GM12878 (cell line): Measurements from ENCODE around the gene FBXL19. TPM values are rescaled to one million over a fixed set of nuclear protein-coding genes. Genes with fewer than 3 reads are reported as not detected.
A peak's percentile ranks its signal among the peaks of the same experiment; 100 is the strongest.

Source experiments
- ATAC-seq: fragments of 200-7000 bp; cut with Tn5 transposase; 3 replicates; pipeline ENCODE4 v1.9.1; 2020; ENCODE audit warnings: mild to moderate bottlenecking, moderate library complexity
- BruUV-seq: library from RNA; stranded (reverse); fragments of 400-500 nt; replicated peaks from 2 replicates; lab custom pipeline; 2021; lab: Mats Ljungman, UMichigan
- CTCF ChIA-PET: fragments of 300-600 bp; sonication (Branson Sonifier 250); formaldehyde crosslinking; extraction: SDS; loops from one replicate; lab custom pipeline; 2021; ENCODE audit warnings: inconsistent platforms; lab: Yijun Ruan, JAX
- POLR2A ChIA-PET: fragments of 350-600 bp; formaldehyde crosslinking; extraction: SDS; loops from one replicate; lab custom pipeline; 2021; ENCODE audit warnings: inconsistent platforms; lab: Charles Lee
- RAD21 ChIA-PET: fragments of 300-600 bp; sonication (Branson Sonifier 250); formaldehyde crosslinking; loops from one replicate; lab custom pipeline; 2023; ENCODE audit warnings: antibody characterized with exemption; ENCODE audit not compliant: unreplicated experiment; lab: Charles Lee
- SMC1A ChIA-PET: fragments of 300-600 bp; sonication (Branson Sonifier 250); formaldehyde crosslinking; loops from one replicate; lab custom pipeline; 2023; ENCODE audit not compliant: unreplicated experiment, uncharacterized antibody; lab: Charles Lee
- DNase-seq: peaks from one replicate; pipeline ENCODE4 v3.0.0-alpha.2; 2011; ENCODE audit warnings: low read depth, low spot score
- FAIRE-seq: peaks from 3 replicates; lab custom pipeline; 2011; peaks lifted over from hg19 to GRCh38; lab: Jason Lieb, UNC
- H2AFZ ChIP-seq: 2 replicates; pipeline ENCODE4 v1.6.0; 2011; ENCODE audit warnings: low read depth, low read length, control low read depth; ENCODE audit not compliant: control insufficient read depth
- H3K27ac ChIP-seq: 2 replicates; pipeline ENCODE4 v1.5.1; 2011; ENCODE audit warnings: control low read depth; ENCODE audit not compliant: control insufficient read depth, insufficient read depth
- H3K27me3 ChIP-seq, 2 experiments: replicated peaks in 1 of 2; 2 replicates each; pipeline versions ENCODE4 v1.6.0 to v1.6.1; 2011; ENCODE audit warnings: low read length in 1 of 2; ENCODE audit not compliant: control insufficient read depth in 2 of 2, insufficient read depth in 2 of 2
- H3K36me3 ChIP-seq, 2 experiments: 2 replicates each; pipeline ENCODE4 v1.5.1; 2011; ENCODE audit warnings: low read length in 1 of 2; ENCODE audit not compliant: control insufficient read depth in 2 of 2, insufficient read depth in 2 of 2
- H3K4me1 ChIP-seq: 2 replicates; pipeline ENCODE4 v1.6.1; 2011; ENCODE audit warnings: mild to moderate bottlenecking, low read length, moderate library complexity, mixed read lengths; ENCODE audit not compliant: control insufficient read depth, insufficient read depth
- H3K4me2 ChIP-seq: 2 replicates; pipeline ENCODE4 v1.6.0; 2011; ENCODE audit warnings: control low read depth; ENCODE audit not compliant: control insufficient read depth, insufficient read depth
- H3K4me3 ChIP-seq: fragments of 200-600 bp; sonication (generic); 2 replicates; pipeline ENCODE4 v1.5.1; 2016
- H3K79me2 ChIP-seq: 2 replicates; pipeline ENCODE4 v1.6.0; 2011; ENCODE audit warnings: low read length; ENCODE audit not compliant: control insufficient read depth, insufficient read depth
- H3K9ac ChIP-seq: 2 replicates; pipeline ENCODE4 v1.8.0; 2011; ENCODE audit warnings: low read length, control low read depth, mixed read lengths; ENCODE audit not compliant: control insufficient read depth, insufficient read depth
- H3K9me3 ChIP-seq: replicated peaks from 3 replicates; pipeline ENCODE4 v1.5.1; 2011; ENCODE audit warnings: mild to moderate bottlenecking, low read length; ENCODE audit not compliant: control insufficient read depth, insufficient read depth
- H4K20me1 ChIP-seq: 2 replicates; pipeline ENCODE4 v1.6.0; 2011; ENCODE audit not compliant: control insufficient read depth, insufficient read depth
- PKNOX1 ChIP-seq: fragments of 450-650 bp; IDR thresholded peaks from 2 replicates; pipeline ENCODE4 v1.6.1; 2016; ENCODE audit warnings: mild to moderate bottlenecking
- POLR2AphosphoS5 ChIP-seq: IDR thresholded peaks from 2 replicates; pipeline ENCODE4 v1.6.1; 2011; ENCODE audit warnings: mild to moderate bottlenecking, low read length, inconsistent platforms
- POU2F2 ChIP-seq: IDR thresholded peaks from 3 replicates; pipeline ENCODE4 v1.6.1; 2011; ENCODE audit warnings: low read depth, mild to moderate bottlenecking, low read length, borderline replicate concordance
- SIN3A ChIP-seq: IDR thresholded peaks from 2 replicates; pipeline ENCODE4 v1.6.1; 2012; ENCODE audit warnings: low read depth, low read length, improper control_type of control experiment
- SIX5 ChIP-seq: IDR thresholded peaks from 2 replicates; pipeline ENCODE4 v1.6.1; 2011; ENCODE audit warnings: mild to moderate bottlenecking, low read depth, low read length, moderate library complexity; ENCODE audit not compliant: severe bottlenecking
- ZBED1 ChIP-seq: IDR thresholded peaks from 2 replicates; pipeline ENCODE4 v1.6.1; 2016; ENCODE audit warnings: borderline replicate concordance
- WGBS: methylation state at CpG from one replicate; pipeline ENCODE4 v1.1.6; 2016; ENCODE audit warnings: low lambda C conversion rate; ENCODE audit not compliant: insufficient replicate concordance, insufficient coverage; ENCODE audit errors: missing lambda C conversion rate; 5-methylcytosine and 5-hydroxymethylcytosine counted together
- in situ Hi-C: fragments of 300-500 bp; cut with MboI; formaldehyde crosslinking; loops from 9 replicates; pipeline ENCODE4 v1.14.3; 2018; ENCODE audit warnings: mixed read lengths
- intact Hi-C: fragments of 100-400 bp; cut with micrococcal nuclease; formaldehyde crosslinking; loops from one replicate; pipeline ENCODE4 v1.14.2; 2022; ENCODE audit not compliant: unreplicated experiment
- polyA plus RNA-seq, 11 experiments: library from polyadenylated mRNA; depleted of rRNA in 4 of 11; unstranded in 6 of 11; stranded (reverse) in 5 of 11; fragments of >200 nt; fragmentation: Nextera tagmentation in 4 of 11; fragmentation: Illumina TruSeq in 1 of 11; extraction: Ambion mirVana in 4 of 11; extraction: Trizol in 1 of 11; gene quantifications; 1 replicate in 1 of 11; 2 replicates in 10 of 11; pipeline versions ENCODE4 v1.2.1 to v1.2.3, GENCODE V29; 2011 to 2016; ENCODE audit warnings: inconsistent platforms in 2 of 11, missing spikeins in 2 of 11, low read depth in 1 of 11
- total RNA-seq, 4 experiments: library from RNA; depleted of rRNA in 3 of 4; stranded (reverse); fragments of >200 nt in 3 of 4; fragmentation: Illumina TruSeq in 1 of 4; extraction: Trizol in 1 of 4; gene quantifications; 2 replicates each; pipeline versions ENCODE4 v1.2.1 to v1.2.3, GENCODE V29; 2013 to 2021
- TF ChIP-seq, protein P1 (sequence below): IDR thresholded peaks from 2 replicates; pipeline ENCODE4 v1.6.1; 2011; ENCODE audit warnings: mild to moderate bottlenecking, low read depth, low read length, moderate library complexity; ENCODE audit not compliant: insufficient replicate concordance

Gene FBXL19
- total and polyA plus RNA-seq, 10 of the 15 experiments (the other 5 are each of a cell fraction or from before 2014, with no cell fraction given): 0.02 to 32.1 (median 6.8) TPM; not detected in 1

DNA sequence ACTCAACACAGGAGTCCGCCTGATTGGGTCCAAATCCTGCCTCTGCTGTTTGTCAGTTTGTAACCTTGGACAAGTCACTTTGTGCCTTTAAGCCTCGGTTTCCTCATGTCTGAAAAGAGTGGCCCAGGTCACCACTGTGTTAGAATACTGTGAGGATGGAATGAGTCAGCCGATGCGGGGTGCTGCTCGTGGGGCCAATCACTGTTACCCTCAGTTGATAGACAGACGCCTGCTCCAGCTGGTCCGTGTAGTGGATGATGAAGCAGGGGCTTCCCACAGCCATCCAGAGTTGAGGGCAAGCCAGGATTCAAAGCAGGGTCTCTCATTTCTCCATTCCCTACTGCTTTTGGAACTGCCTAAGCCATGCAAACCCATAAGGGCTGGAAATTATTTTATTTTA is 5.8 kb downstream of the FBXL19 start:
- Histone ChIP-seq H3K4me1 (0 out of 2 replicates have a peak, but pooled peaks cover 4% of the 10 kb centered on the region), H3K27me3 (no peaks in the 10 kb centered on the region), H3K9me3 (no peaks in the 10 kb centered on the region), H2AFZ (no peak overlapping the region), H3K79me2 (peaks cover 5% of the 10 kb centered on the region), H4K20me1 (no peaks in the 10 kb centered on the region), H3K9ac (no peak overlapping the region)
- ATAC-seq (no peak), FAIRE-seq (no peak)
- RAD21 ChIA-PET: no interaction called here
- TF ChIP-seq, protein P1, sequence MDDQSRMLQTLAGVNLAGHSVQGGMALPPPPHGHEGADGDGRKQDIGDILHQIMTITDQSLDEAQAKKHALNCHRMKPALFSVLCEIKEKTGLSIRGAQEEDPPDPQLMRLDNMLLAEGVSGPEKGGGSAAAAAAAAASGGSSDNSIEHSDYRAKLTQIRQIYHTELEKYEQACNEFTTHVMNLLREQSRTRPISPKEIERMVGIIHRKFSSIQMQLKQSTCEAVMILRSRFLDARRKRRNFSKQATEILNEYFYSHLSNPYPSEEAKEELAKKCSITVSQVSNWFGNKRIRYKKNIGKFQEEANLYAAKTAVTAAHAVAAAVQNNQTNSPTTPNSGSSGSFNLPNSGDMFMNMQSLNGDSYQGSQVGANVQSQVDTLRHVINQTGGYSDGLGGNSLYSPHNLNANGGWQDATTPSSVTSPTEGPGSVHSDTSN: peak; percentile 26
- no peak for TF ChIP-seq SIX5
- TF ChIP-seq ZBED1: no peak
- peak; percentile 54 for TF ChIP-seq PKNOX1
- no peak for TF ChIP-seq POLR2AphosphoS5
- no peak for TF ChIP-seq SIN3A
- no peak for TF ChIP-seq POU2F2
- TF ChIP-seq, all 136 proteins: peak for 2
- ChIA-PET SMC1A (no interaction called here), CTCF (interaction anchor here (5.2 kb wide), 1 partner anchor 12 kb away, joined by 26 read pairs; no protein-coding TSS in a partner anchor), POLR2A (no interaction called here)
- in situ Hi-C loops: no loop called here
- intact Hi-C loops: loop anchor here (10.0 kb wide), 2 partner anchors 234 to 274 kb away; partner anchors contain the start of genes FBRS, PRR14 and SRCAP
- BruUV-seq: no TSS peak
- H3K27ac ChIP-seq: no peak overlapping the region
- no peak overlapping the region for H3K4me2 ChIP-seq
- peaks cover 0 to 13% of the 10 kb centered on the region in 2 experiments for H3K36me3 ChIP-seq
- DNase-seq: no peak
- H3K4me3 ChIP-seq: no peak overlapping the region
- WGBS: 36% methylated on average over 7 of the region's 7 CpGs
